H1 (cell line): Measurements from ENCODE around the gene NGEF. TPM values are rescaled to one million over a fixed set of nuclear protein-coding genes. Genes with fewer than 3 reads are reported as not detected.

Experiments used
- CBX8 ChIP-seq: fragments of 300-800, 300-1000 bp; sonication (generic); IDR thresholded peaks from 2 replicates; pipeline ENCODE4 v1.7.1; 2016; ENCODE audit warnings: low read depth, low read length, borderline replicate concordance
- JUN ChIP-seq: IDR thresholded peaks from 2 replicates; pipeline ENCODE4 v1.6.1; 2011; ENCODE audit warnings: low read depth, mild to moderate bottlenecking, improper control_type of control experiment, low read length
- KDM5A ChIP-seq: fragments of 200-600 bp; IDR thresholded peaks from 2 replicates; pipeline ENCODE4 v1.7.1; 2012; ENCODE audit warnings: mild to moderate bottlenecking, low read length, inconsistent platforms, mixed read lengths
- RAD21 ChIP-seq, 2 experiments: IDR thresholded peaks in 1 of 2; conservative IDR thresholded peaks in 1 of 2; 2 replicates each; pipeline ENCODE4 v1.6.1; 2011; ENCODE audit warnings: low read depth in 2 of 2, low read length in 2 of 2, improper control_type of control experiment in 1 of 2, inconsistent platforms in 1 of 2, mild to moderate bottlenecking in 1 of 2, moderate library complexity in 1 of 2
- RNF2 ChIP-seq: fragments of 200-900, 300-1000 bp; sonication (generic); IDR thresholded peaks from 2 replicates; pipeline ENCODE4 v1.7.1; 2016; ENCODE audit warnings: borderline replicate concordance, low read depth, mild to moderate bottlenecking, antibody characterized with exemption, low read length; ENCODE audit not compliant: poor library complexity, severe bottlenecking; ENCODE audit errors: missing control alignments
- SRF ChIP-seq: IDR thresholded peaks from 2 replicates; pipeline ENCODE4 v1.6.1; 2011; ENCODE audit warnings: mild to moderate bottlenecking, low read depth, low read length, moderate library complexity
- TAF1 ChIP-seq: IDR thresholded peaks from 2 replicates; pipeline ENCODE4 v1.6.1; 2011; ENCODE audit warnings: mild to moderate bottlenecking, low read depth, low read length
- TCF12 ChIP-seq: IDR thresholded peaks from 2 replicates; pipeline ENCODE4 v1.6.1; 2011; ENCODE audit warnings: low read depth, mild to moderate bottlenecking, low read length
- polyA plus RNA-seq, 7 experiments: library from polyadenylated mRNA; depleted of rRNA in 3 of 7; stranded (reverse) in 5 of 7; unstranded in 2 of 7; fragments of >200 nt in 5 of 7; fragments of 200-250 nt in 2 of 7; gene quantifications; 1 replicate in 5 of 7; 2 replicates in 1 of 7; 4 replicates in 1 of 7; pipeline versions ENCODE4 v1.2.1 to v1.2.3, GENCODE V29; 2011 to 2013; ENCODE audit warnings: missing spikeins in 2 of 7, mixed read lengths in 2 of 7
- total RNA-seq: library from RNA; stranded (reverse); fragmentation: NEBNext Ultra II Directional; extraction: Animal tissue kit (Norgen Biotek cat#: 25700); gene quantifications from 2 replicates; pipeline ENCODE4 v1.2.1, GENCODE V29; 2021

The NGEF gene
- total and polyA plus RNA-seq, 2 of the 8 experiments (the other 6 are each of a cell fraction or from before 2014, with no cell fraction given) = 2.7 to 3.2 TPM

- no peak for TF ChIP-seq TCF12
- TF ChIP-seq SRF = no peak
- no peak for TF ChIP-seq RNF2
- no peak for TF ChIP-seq JUN
- no peak for TF ChIP-seq RAD21 (IDR thresholded peaks at IDR 0.05 in 1 of 2, conservative IDR thresholded peaks at IDR 0.05 in 1 of 2; ENCODE audit: low read depth in 2 of 2, low read length in 2 of 2)
- no peak for TF ChIP-seq KDM5A
- no peak for TF ChIP-seq TAF1
- TF ChIP-seq CBX8 = no peak
- TF ChIP-seq, all 59 proteins: peak for 0
These were observed 124.8 kb downstream of the NGEF start (continued) for GRCh38 chr2:232888099-232888836.
